ENCODE results near the gene KIAA0930.

- TF ChIP-seq TAF1 (IDR thresholded peaks at IDR 0.05; ENCODE audit: borderline replicate concordance, low read depth, low read length) (no peak), POLR2A (IDR thresholded peaks at IDR 0.05; ENCODE audit: low read depth, low read length) (no peak)
These were observed 61.2 kb downstream of the KIAA0930 start for GRCh38 chr22:45179276-45180049.

Measured in GM12892 (cell line).